Stimulated activated CD4-positive, alpha-beta T cell treated with anti-CD3 and anti-CD28 coated beads, Interleukin-4, amount 100 ng/mL, for 48 hours (primary cell): ENCODE measurements around the gene CES3.
"Not testable (repeated sequence)": the region's sequence is repeated elsewhere in the genome, so short reads cannot be mapped to it uniquely, and the experiment has no call there.

Experiments
- DNase-seq, 2 donors: peaks; one replicate each; pipeline ENCODE4 v3.0.0-alpha.2; 2020; ENCODE audit warnings: low read depth in 2 of 2

CES3 gene

DNA sequence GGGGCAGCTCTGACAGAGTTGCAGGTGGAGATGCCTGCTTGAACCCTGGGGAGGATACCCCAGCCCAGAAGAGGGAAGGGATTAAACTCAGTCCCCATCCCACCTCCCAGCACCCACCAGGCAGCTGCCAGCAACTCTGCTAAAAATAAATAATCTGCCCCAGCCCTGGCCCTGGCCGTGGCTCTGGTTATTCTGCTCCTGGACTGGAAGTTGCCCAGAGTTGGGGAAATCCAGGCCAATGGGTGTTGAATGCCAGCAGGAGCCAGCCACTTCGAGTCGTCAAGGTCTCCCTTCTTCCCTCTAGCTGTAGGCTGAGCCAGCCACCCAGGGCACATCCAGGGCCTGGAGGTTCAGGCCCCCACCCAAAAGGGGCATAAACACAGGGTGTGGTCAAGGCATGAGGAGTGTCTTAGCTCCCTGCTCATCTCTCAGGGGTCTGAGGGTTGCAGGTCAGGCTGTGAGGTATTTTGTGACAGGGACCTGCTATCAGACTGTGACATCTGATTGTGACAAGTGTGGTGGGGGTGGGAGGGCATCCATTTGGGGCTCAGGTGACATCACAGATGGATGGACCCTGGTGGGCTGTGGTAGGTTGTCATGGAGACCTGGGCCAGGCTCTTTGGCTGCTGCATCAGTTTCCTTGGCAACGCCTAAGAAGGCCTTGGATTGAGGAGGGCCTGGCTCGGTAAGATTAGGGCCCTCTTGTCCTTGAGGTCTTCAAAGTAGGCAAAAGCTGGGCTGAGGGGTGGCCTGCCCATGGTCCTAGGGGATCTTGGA lies 34.7 kb upstream of the CES3 start:
- no peak for DNase-seq

DNA sequence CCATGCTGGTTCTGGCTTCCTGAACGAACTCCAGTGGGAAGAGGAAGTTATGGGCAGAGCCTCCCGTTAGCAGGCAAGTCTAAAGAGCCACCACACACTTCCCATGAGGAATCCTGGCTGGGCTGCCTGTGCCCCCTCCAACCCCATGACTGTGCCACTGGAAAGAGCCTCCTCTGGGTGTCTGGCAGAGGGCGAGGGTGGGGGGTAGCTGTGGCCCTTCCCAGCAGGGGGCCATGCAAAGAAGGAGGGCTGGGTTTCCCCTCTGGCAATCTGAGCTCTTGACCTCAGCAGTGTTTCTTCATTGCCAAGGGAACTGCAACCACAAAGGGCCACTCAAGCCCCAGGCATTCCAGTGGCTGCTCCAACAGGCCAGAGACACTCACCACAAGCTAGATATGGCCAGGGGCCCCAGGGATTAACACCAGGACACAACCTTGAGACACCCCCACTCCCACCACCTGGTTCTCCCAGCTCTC lies 34.1 kb upstream of the CES3 start:
- DNase-seq = no peak

DNA sequence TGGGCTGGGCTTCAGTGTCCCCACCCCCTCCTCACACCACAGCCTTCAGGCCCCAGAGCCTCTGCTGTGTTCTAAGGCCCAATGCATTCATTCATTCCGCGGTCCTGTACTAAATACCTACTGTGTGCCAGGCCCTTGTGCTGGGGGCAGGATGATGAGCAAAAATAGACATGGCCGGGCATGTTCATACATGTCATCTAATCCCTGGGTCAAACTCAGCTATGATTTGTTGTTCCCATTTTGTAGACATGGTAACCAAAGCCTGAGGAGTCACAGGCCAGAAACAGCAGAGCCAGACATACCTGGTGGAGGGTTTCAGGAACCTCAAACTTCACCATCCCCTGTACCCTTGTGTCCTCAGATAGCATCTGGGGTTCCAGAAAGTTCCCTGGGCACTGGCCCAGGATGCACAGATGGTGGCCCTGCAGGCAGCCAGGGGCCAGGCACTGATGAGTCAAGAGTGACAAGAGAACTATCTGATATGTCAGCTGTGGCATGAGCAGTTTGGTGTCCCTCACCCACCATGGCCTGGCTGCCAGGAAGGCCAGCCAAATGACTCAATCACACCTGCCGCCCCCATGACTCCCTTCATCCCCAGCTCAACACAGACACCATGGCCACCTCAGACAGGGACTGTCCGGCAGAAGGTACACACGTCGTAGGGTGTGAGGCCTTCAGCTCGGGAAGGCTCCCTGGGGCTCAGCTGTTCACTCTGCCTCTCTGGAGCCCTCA lies 33.0 kb upstream of the CES3 start:
- no peak for DNase-seq

DNA sequence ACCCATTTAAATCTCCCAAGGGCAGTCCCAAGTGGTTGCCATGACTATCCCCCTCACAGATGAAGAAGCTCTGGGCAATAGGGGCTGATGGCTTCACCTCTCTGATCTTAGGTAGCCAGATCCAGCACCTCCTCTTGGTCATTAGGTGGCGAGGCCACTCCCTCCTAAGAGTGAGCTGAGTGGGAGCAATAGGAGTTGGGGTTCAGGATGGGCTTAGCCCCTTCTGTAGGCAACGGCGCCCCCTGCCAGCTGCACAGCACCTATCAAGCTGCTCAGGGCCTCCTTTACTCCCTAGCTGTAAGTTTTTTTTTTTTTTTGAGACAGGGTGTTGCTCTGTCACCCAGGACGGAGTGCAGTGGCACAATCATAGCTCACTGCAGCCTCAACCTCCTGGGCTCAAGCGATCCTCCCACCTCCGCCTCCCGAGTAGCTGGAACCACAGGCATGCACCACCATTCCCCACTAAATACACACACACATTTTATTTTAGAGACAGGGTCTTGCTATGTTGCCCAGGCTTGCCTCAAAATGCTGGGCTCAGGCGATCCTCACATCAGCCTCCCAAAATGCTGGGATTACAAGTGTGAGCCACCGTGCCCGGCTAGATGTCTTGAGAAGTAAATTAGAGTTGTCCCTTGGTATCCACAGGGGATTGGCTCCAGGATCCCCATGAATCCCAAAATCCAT lies 32.2 kb upstream of the CES3 start:
- DNase-seq = peak; percentile 41 to 49

DNA sequence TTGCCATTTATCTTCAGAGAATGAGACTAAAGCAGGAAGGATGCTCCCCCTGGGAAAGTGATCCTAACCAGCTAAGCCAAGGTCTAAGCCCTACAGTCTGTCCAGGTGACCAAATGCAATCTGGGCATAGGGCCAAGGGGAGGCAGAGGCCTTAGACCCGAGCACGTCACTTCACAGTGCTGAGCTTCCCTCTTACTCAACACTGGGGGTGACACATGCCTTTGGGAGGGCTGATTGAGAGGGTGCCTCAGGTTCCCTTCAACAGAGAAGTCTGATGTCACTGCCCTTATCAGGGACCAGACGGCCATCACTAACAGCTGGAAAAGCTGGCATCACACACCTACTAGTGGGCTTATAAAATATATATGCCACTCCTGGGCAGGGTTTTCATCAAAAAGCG lies 30.9 kb upstream of the CES3 start:
- no peak for DNase-seq

DNA sequence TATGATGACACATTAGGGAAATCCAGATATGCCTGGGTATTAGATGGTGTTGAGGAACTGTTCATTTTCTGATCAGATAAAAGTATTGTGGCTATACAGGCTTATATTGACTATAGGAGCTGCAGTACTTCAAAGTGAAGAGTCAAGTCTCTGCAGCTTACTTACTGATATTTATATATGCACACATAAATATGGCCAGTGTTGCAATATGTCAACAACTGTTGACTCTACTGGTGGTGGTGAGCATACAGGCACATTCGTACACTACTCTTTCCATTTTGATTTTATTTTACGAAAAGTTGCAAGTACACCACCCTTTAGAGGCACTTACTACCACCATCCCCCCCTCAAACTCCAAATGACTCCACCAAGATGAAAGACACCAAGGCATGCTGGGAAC lies 29.4 kb upstream of the CES3 start:
- no peak for DNase-seq

DNA sequence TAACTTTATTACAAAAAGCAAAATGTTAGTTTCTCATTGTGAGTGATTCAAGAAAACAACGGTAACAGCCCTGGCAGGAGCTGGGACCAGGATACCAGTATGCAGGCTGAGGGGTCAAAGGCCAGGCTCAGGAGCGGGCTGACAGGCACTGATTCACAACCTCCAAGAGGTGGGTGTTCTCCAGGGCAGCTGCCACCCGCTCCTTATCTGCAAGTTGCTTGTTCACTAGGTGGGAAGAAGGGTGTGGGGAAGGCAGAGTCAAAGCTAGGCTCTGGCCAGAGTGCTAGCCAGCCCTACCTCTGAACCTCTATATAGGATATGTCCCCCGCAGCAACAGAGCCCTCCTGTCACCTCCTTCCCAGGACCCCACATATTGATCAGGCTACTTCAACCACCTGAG lies 29.0 kb upstream of the CES3 start:
- no peak for DNase-seq

DNA sequence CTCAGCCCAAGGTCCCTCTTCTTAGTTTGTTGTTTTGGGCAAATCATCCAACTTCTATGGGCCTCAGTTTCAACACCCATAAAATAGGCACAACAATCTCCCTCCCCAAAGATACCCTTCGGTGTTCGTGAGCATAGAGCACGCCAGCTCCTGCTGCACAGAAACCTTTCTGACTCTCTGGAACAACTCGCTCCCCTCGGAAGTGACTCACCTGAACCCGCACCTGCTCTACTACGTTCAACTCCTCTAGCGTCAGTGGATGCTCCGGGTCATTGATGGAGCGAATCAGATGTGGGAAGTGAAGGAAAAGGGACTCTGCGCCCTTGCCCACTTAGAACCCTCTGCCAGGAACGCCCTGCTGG lies 27.3 kb upstream of the CES3 start:
- DNase-seq = peak; percentile 27 to 33

DNA sequence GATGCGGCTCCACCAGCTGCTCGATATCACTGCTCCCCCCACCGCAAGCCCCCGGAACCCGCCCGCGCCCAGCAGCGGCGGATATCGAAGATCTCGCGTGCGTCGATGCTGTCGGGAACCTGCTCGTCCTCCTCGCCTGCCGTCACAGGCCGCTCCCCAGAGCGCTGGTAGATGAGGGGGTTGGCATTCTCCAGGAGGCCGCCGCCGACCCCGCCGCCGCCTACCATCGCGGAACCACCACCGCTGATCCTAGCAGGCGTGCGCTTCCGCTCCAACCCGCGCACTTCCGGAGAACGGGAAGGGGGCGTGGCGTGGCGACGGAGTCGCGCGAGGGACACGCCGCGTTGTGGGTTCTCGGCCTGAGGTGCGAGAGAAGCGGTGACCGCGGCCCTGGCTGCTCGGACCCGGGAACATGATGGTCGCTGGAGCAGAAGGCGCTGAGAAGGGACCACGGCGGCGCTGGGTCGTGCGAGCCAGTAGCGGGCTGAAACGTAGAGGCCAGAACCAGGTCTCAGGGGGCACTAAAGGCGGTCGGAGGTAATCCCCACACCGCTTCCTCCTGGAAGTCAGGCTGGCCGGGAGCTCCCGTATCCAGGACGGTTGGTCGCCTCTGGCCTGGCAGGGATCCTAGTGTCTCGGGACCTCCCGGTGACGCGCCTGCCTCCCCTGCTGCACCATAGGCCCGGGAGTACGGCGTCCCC lies 26.8 kb upstream of the CES3 start, which contains the start of gene CIAO2B:
Gene CIAO2B (minus strand): TSS at position 265 of the 701 bp plus-strand sequence. CDS start 38 bp downstream, at position 227.
- DNase-seq = peak; percentile 86 to 87

DNA sequence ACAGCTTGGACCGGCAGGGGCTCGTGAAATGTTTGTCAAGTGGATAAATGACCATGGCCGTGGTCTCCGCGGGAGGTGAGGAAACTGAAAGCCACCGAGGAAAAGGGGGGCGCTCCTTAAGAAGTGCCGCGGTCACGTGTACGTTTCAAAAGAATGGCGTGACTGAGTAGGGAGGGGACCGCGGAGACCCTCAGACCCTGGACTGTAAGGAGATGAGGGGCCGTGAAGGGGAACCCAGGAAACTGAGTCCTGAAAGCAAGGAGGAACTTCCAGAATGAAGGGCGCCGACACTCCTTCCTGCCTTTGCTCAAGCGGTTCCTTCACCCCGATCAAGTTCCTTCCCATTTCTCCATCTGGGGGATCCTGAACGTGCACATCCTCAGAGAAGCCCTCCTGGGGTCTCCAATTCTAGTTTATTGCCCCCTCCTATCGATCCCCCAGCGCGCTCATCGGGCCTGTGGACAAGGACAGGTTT lies 26.2 kb upstream of the CES3 start:
- DNase-seq = not testable (repeated sequence)

DNA sequence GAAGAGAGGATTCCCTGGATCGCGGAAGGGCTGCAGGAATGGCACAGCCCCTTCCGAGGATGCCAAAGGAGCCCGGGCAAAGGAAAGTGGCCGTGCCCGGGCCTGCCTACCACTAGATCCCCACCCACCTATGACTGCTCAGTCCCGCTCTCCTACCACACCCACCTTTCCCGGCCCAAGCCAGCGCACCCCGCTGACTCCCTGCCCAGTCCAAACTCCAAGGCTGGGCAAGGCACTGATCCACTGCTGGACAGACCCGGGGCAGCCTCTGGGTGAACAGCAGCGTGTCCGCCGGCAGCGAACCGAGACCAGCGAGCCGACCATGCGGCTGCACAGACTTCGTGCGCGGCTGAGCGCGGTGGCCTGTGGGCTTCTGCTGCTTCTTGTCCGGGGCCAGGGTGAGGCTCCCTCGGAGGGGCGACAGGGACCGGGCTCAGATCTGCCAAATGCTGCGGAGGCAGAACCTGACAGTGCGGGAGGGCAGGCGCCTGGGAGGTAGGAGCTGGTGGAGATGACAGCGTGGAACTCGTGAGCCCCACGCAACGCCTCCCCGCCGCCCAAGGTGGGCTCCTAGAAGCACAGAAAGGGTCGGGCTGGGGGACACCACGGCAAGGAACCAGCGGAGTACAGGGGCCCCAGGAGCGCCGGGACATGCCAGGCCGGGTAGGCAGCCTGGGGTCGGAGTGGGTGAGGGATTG lies 25.6 kb upstream of the CES3 start, which contains the start of gene CES2:
Gene CES2 (plus strand): TSS at position 203 of the 698 bp plus-strand sequence. CDS start 120 bp downstream, at position 323.
- no peak for DNase-seq

DNA sequence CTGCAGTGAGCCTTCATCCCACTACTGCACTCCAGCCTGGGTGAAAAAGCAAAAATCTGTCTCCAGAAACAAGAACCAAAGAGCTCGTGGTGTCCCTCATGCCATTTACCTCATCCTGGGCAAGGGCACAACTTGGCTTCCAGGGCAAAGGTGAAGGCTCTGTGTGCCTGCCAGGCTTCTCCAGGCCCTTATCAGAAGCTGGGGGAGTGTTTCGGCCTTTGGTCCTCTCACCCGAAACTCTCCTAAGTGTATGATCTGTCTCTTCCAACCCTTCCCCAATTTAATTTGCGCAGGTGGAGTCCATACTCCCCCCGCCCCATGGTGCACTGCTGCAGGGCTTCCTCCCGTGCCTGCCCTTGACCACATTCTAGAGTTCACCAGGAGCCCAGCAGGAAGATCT lies 24.6 kb upstream of the CES3 start:
- DNase-seq = no peak

DNA sequence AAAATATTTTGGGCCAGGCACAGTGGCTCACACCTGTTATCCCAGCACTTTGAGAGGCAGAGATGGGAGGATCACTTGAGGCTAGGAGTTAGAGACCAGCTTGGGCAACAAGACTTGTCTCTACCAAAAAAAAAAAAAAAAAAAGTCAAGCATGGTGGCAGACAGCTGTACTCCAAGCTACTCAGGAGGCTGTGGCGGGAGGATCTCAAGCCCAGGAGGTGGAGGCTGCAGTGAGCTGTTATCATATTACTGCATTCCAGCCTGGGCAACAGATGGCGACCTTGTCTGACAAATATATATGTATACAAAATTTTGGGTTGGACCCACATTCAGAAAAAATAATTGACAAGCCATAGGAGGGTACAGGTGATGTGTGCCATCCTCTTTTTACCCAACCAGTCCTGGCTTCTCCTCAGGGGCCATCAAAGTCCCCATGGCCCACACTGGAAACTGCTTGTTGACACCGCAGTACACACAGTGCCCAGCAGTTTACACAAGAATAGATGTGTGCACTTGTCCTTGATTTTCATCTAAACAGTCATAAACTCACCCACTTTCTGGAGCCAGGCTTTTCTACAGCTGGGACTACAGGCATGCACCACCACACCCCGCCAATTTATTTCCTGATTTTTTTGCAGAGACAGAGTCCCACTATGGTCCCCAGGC lies 24.0 kb upstream of the CES3 start:
- no peak for DNase-seq

DNA sequence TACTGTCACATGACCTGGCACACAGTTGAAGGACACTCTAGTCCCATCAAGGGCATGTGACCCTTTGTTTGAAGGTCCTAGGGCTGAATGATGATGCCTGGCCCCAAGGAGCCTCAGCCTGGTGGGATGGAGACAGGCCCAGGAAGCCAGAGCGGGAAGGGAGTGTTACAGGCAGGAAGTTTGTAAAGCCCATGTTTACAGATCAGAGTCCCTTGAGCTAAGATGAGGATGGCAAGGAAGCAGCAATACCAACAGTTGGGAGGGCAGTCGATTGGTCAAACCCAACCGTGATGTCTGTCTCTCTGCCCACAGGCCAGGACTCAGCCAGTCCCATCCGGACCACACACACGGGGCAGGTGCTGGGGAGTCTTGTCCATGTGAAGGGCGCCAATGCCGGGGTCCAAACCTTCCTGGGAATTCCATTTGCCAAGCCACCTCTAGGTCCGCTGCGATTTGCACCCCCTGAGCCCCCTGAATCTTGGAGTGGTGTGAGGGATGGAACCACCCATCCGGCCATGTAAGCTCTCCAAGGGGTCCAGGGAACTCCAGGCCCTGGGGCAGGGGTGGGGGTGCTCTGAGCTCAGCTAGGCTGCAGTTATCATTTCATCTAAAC lies 23.2 kb upstream of the CES3 start:
- no peak for DNase-seq

DNA sequence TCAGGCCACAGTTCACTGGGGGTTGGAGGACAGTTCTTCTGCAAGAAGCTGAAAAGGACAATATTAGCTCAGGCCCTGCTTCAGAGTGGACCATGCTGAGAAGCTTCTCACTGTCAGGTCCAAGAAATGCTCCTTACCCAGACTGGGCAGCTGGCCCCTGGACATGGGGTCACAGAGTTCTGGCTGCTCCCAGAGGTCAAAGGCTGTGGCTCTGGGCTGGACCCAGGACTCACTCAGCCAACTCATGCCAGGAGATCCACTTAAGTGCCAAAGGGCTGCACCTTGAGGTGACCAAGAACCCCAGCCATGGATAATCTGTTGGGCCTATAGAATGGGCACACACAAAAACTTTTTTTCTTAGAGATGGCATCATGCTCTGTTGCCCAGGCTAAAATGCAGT lies 21.7 kb upstream of the CES3 start:
- no peak for DNase-seq

DNA sequence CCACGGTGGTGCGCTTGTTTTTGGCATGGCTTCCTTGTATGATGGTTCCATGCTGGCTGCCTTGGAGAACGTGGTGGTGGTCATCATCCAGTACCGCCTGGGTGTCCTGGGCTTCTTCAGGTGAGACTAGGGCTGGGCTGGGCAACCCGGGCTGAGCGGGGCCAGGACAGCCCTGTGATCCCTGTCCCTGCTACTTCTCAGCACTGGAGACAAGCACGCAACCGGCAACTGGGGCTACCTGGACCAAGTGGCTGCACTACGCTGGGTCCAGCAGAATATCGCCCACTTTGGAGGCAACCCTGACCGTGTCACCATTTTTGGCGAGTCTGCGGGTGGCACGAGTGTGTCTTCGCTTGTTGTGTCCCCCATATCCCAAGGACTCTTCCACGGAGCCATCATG lies 20.8 kb upstream of the CES3 start:
- DNase-seq = no peak

DNA sequence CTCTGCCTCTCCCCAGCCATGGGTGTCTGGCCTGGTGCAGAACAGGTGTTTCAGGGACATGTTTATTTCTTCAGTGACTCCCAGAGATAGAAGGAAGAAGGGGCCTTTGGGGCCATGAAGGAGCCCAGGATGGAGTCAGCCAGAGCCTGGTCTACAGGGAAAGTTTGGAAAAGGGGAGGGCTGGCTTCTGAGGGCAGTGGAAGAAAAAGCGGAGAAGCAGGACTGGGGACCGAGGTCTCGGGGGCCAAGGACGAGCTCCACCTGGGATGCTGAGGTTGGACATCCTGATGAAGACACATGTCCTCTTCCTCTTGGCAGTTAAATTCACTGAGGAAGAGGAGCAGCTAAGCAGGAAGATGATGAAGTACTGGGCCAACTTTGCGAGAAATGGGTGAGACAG lies 18.1 kb upstream of the CES3 start:
- DNase-seq = no peak

DNA sequence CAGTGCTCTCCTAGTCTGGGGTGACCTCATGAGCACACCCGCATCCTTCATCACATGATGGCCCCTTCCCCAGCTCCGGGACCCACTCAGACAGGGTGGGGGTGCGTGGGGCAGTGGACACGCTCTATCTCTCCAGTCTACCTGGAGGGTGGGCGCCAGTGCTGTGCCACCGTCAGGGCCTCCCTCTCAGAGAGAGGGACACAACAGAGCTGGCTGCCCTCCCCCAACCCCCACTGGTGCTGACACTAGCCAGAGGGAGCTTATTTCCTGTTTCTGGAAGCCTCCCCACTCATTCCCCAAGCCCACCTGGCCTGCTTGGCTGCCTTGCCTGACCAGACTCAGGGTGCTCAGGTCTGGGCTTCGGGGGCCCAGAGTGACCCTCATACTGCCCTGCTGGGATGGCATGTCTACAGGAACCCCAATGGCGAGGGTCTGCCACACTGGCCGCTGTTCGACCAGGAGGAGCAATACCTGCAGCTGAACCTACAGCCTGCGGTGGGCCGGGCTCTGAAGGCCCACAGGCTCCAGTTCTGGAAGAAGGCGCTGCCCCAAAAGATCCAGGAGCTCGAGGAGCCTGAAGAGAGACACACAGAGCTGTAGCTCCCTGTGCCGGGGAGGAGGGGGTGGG lies 17.5 kb upstream of the CES3 start:
- no peak for DNase-seq

DNA sequence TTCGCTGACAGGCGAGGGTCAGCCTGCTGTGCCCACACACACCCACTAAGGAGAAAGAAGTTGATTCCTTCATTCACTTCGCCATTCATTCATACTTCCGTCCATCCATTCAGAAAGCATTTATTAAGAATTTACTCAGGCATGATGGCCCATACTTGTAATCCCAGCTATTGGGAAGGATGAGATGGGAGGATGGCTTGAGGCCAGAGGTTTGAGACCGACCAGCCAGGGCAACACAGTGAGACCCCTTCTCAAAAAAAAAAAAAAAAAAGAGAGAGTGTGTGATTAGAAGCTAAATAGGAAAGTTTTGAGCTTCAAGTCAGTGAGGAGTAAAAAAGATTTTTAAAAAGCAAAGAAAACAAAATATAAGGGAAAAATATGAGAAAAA lies 17.0 kb upstream of the CES3 start:
- DNase-seq = no peak

DNA sequence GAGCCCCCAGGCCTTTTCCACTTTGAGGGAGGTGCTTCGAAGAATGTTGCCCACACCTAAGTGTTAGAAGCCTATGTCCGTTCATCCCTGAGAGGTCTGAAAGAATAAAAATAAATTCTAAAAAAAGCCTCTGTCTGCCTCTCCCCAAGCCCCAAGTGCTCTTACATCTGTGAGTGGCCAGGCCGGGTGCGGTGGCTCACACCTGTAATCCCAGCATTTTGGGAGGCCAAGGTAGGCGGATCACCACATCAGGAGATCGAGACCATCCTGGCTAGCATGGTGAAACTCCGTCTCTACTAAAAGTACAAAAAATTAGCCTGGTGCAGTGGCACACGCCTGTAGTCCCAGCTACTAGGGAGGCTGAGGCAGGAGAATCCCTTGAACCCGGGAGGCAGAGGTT lies 16.1 kb upstream of the CES3 start:
- not testable (repeated sequence) for DNase-seq
